Neural progenitor cell (in vitro differentiated cells): ENCODE data around the gene CTSL.

Source experiments
- CTCF ChIP-seq: fragments of 200-600 bp; sonication (generic); IDR thresholded peaks from 2 replicates; pipeline ENCODE4 v1.5.1; 2017; ENCODE audit warnings: antibody characterized with exemption, mild to moderate bottlenecking
- EZH2 ChIP-seq: fragments of 200-600 bp; sonication (generic); IDR thresholded peaks from 2 replicates; pipeline ENCODE4 v1.6.1; 2017; ENCODE audit warnings: antibody characterized with exemption, mild to moderate bottlenecking, moderate library complexity

GRCh38 chr9:87760529-87760928, 34.6 kb downstream of the CTSL start:
- TF ChIP-seq CTCF (no peak), EZH2 (no peak)
